ENCODE measurements around the gene STK25.

DNA sequence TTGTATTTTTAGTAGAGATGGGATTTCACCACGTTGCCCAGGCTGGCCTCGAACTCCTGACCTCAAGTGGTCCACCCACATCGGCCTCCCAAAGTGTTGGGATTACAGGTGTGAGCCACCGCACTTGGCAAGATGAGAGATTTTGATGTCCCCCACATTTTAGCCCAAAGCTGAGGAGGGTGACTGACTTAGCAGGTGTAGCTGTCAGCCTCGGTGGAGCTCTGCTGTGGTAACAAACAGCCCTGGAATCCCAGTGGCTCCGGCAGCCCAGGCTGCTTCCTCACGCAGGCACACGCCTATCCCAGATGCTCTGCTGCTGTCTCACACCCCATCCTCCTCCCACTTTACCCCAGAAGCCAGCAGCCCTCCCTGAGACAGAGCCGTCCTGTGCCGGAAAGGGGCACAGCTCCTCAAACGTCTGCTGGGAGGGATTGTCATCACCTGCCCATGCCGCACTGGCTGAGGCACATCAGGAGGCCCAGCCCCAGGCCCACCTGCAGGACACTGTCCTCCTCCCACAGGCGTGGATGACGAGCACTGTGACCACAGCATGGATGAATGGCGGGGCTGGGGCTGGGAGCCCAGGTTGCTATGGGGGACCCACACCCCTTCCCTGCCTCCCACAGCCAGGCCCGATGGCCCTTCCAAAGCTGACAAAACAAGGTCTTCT, 39.5 kb upstream of the STK25 start:
- TF ChIP-seq GATA3 (IDR thresholded peaks at IDR 0.05; ENCODE audit: low read depth, low read length) (no peak), GATA2 (IDR thresholded peaks at IDR 0.05; ENCODE audit: low read depth, low read length) (no peak)
